ENCODE data around the gene IMMP2L.

GRCh38 chr7:111132833-111133232 is 429.5 kb downstream of the IMMP2L start:
- TF ChIP-seq, protein P1, sequence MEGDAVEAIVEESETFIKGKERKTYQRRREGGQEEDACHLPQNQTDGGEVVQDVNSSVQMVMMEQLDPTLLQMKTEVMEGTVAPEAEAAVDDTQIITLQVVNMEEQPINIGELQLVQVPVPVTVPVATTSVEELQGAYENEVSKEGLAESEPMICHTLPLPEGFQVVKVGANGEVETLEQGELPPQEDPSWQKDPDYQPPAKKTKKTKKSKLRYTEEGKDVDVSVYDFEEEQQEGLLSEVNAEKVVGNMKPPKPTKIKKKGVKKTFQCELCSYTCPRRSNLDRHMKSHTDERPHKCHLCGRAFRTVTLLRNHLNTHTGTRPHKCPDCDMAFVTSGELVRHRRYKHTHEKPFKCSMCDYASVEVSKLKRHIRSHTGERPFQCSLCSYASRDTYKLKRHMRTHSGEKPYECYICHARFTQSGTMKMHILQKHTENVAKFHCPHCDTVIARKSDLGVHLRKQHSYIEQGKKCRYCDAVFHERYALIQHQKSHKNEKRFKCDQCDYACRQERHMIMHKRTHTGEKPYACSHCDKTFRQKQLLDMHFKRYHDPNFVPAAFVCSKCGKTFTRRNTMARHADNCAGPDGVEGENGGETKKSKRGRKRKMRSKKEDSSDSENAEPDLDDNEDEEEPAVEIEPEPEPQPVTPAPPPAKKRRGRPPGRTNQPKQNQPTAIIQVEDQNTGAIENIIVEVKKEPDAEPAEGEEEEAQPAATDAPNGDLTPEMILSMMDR (conservative IDR thresholded peaks at IDR 0.05), result no peak
- TF ChIP-seq ZFX (IDR thresholded peaks at IDR 0.05), result no peak

Data from C4-2B (cell line).